ENCODE results near the gene RTTN.
A peak's percentile ranks its signal among the peaks of the same experiment; 100 is the strongest.

RTTN gene

DNA sequence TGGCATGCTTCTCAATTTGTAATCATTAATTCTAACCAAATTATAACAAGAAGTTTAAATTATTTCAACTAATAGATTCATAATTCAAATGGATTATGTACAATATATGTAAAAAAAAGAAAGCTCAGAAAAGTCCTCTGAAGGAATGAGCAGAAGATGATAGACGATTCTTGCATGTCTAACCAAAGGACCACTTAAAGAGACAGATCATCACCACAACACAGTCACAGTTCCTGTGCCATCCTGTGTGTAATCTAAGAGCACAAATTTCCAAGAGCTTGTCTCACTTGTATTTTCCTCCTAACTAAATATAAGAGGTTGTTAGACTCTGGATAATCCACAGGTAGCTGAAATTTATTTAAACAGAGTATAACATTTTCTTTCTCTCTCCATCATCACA, 135.5 kb downstream of the RTTN start:
- no peak for DNase-seq

DNA sequence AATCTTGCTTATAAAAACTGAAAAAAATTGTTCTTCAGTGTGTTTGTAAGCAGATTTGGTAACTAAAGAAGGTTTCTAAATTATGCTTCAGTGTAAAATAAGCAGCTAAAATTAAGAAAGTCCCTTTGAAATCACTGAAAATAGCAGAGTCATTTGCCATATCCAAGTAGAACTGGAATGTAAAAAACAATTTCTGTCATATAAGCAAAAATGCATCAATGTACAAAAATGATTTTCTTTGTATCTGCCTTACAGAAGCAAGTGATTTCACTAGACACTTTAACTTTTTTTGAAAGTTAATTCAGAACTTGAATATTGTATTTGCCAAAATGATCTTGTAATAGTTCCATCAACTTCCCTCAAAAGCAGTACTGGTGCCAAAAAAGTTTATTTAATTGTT, 136.1 kb downstream of the RTTN start:
- DNase-seq = no peak

DNA sequence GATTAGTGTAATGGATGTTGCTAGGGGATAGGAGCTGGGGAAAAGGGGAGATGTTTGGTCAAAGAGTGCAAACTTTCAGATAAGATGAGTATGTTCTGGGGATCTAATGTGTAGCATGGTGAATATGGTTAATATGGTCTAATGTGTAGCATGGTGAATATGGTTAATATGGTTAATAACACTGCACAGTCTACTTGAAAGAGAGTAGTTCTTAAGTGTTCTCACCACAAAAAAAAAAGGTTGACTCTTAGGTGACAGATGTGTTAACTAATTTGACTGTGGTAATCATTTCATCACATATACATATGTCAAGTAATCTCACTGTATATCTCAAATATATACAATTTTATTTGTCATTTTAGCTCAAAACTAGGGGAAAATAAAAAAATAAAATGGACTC, 136.5 kb downstream of the RTTN start:
- DNase-seq = no peak

DNA sequence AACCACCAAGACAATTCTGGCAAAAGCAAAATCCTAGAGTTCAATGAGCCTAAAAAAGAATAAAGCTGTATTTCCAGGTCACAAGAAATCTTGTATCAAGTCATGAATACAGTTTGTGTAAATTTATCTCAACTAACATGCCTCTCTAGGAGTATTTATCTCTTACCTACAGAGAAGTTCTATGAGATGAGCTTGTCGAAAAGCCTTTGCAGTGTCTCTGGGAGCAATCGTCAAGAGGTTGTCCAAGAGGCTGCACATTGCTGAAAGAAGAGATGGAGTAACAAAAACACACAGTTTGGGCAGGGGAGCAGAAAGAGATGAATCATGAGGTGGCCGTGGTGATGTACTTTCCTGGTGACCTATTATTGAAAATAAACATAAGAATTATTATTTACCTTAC, 145.8 kb downstream of the RTTN start:
- DNase-seq = no peak

DNA sequence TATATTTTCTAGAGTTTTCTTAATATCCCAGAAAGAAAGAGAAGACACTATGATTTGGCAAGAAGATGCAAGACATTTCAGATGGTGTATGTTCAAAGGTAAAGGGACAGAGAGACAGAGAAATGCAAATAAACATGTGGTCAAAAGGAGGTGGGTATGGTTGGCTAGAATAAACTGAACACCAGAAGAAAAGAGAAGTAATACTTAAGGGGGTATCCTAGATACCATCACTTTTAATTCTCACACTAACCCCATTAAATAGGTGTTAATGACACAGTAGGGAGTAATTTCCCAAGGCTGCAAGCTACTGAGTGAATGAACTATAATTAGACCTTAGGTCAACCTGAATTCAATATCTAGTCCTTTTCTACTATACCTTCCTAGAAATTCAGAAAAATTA, 146.6 kb downstream of the RTTN start:
- no peak for DNase-seq

DNA sequence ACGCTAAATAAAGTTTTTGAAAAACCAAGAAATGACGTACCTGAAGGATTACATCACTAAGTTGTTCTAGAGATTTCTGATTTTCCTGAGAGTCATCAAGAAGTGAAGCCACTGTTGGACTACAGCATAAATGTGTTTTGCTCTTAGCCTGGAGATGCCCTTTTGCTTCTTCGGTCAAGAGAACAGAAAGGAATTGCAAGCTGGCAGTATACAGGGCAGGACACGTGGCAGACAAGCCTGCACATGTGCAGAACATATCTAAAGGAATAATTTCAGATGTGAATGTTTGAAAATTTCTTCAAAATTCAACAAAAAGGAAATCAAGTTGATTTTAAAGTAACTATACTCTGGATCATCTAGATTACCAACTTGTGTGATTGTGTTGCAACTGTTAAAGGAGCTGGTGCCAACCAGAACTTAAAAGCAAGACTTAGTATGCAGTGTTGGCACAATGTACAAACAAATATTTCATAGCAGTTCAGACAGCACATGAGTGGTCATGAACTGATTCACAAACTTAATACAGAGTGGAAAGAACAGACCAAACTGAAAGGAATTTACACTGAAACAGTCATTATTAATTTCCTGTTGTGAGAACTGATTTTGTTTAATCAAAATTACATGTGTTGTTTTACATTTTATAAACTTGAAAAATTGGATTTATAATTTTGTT, 157.4 kb downstream of the RTTN start:
- DNase-seq = no peak

DNA sequence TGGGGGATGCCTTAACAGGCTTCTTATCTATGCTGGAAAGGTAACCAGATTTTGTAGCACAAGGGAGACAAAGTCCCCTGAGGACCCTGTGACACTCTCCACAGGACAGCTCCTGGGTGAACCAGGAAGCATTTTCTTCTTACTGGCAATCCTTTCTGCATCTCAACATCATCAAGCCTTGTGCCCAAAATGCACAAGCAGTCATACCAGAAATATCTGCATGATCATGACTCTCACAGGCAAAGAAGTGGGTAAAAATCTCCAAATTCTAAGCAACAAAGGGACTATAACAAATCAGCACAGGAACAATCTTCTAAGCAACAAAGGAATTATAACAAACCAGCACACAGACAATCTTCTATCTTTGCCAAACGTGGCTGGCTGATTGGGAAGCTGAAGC, 158.7 kb downstream of the RTTN start:
- DNase-seq = no peak

DNA sequence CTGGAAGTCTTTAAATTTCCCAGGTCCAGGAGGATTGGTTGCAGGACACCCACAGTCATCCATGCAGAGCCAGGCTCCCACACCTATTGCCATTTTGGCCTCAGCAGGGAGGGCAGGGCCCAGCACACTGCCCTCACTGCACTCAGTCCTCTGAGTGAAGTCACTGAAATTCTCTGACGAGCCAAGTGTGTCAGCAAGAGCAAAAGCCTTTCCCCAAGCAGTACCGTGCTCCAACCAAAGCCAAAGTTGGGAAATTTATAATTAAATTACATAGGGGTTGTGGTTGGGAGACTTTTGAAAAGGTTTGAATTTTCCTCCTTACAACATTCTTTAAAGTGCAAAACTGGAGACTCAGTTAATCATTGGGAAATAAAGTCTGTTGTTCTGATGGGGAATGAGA, 159.3 kb downstream of the RTTN start:
- no peak for DNase-seq

DNA sequence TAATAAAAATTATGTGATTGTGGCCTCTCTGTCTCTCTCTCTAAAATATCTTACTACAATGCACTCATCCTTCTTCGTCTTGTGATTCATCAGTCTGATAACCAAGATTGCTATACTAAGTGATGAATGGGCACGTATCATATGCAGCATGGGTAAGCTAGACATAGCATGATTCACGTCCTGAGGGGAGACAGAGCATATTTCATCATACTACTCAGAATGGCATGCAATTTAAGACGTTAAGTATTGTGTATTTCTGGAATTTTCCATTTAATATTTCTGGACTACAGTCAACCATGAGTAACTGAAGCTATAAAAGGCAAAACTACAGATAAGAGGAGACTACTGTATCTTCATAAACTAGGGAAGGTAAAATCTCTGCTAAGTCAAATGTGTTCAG, 160.9 kb downstream of the RTTN start:
- peak; percentile 13 for DNase-seq

DNA sequence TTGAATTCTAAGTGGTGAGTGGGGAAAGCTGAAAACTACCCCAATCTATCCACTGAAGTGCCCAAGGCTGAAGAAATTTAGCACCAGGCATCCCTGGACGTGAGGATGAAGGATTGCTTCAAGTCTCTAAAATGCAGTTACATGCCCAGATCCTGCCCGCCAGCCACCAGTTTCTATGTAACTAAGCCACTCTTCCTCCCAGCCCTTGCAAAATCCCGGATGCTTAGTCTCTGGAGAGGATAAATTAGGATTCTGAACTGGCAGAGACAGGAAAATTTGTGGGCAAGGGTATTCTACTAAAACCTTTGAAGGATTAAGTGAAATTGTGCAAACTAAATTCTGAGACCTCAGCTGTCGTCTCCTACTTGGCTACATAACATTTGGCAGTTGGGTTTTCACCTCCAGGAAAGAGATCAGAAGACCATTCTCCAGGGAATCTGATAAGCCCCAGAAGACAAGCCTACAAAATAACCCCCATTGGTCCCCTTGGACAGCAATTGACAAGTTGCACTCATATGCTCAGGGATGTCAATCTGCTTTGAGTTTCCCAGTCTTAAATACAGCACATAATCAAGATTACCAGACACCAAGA, 163.9 kb downstream of the RTTN start:
- no peak for DNase-seq

DNA sequence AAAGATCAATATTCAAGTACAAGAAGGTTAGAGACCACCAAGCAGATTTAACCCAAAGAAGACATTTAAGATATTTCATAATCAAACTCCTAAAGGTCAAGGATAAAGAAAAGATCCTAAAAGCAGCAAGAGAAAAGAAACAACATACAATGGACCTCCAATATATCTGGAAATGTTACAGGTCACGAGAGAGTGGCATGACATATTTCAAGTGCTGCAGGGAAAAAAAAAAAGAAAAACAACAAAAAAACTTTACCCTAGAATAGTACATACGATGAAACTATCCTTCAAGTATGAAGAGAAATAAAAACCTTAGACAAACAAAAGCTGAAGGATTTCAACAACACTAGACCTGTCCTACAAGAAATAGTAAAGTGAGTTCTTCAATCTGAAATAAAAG, 166.3 kb downstream of the RTTN start:
- DNase-seq = no peak

DNA sequence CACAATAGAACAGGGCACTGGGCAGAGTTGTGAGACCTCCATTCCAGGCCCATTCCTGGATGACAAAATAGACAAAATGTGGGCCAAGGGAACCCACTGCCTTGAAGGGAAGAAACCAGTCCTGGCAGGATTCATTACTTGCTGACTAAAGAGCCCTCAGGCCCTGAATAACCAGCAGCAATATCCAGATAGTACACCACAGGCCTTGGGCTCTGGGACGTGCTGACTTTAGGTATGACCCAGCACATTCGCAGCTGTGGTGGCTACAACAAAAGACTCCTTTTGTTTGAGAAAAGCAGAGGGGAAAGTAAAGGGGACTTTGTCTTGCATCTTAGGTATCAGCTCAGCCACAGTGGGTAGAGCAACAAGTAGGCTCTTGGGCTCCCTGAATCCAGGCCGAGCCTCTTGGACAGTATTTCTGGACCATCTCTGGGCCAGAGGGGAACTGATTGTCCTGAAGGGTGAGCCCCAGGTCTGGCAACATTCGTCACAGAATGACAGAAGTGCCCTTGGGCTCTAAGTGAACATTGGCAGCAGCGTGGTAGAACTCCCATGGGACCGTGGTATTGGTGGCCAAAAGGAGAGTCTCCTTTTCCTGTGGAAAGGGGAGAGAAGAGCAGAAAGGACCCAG, 167.9 kb downstream of the RTTN start:
- DNase-seq = no peak

DNA sequence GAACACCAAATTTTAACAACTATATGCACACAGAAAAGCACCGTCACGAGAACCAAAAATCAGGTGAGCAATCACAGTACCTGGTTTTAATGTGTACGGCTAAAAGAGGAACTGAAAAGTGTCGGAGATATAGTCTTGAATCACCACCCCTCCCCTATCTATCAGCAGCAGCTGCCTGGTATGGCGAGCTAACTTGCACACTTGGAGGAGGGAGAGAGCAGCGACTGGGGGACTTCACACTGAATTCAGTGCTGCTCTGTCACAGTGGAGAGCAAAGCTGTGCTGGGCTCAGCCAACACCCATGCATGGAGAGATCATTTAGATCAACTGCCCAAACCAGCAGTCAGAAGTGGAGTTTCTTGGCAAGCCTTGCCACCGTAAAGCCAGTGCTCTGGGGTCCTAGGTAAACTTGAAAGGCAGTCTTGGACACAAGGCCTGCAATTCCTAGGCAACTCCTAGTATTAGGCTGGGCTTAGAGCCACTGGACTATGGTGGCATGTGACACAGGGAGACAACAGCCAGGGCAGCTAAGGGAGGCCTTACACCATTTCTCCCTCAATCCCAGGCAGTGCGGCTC, 168.6 kb downstream of the RTTN start:
- DNase-seq = no peak

DNA sequence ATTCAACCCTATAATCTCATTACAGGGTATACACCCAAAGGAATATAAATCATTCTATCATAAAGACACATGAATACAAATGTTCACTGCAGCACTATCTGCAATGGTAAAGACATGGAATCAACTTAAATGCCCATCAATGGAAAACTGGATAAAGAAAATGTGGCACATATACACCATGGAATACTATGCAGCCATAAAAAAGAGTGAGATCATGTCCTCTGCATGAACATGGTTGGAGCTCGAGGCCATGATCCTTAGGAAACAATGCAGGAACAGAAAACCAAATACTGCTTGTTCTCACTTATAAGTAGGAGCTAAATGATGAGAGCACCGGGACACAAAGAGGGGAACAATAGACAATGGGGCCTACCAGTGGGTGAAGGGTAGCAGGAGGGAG, 169.3 kb downstream of the RTTN start:
- no peak for DNase-seq

DNA sequence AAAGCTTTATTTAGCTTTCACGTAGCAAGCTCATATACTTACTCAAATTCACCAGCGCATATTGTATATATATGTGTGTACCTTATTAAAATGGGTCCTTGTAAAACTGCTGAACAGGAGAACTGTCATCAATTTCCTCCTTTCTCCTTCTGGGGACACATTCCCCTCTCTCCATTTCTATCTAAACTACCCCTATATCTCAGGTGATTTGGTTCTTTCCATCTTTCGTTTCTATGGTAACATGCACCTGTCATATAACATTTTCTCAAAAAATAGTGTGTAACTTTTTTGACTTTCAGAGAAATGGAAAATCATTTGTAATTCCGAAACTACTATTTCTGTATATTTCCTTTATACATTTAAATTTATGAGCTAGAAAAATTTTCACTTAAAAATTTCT, 174.3 kb downstream of the RTTN start:
- no peak for DNase-seq

DNA sequence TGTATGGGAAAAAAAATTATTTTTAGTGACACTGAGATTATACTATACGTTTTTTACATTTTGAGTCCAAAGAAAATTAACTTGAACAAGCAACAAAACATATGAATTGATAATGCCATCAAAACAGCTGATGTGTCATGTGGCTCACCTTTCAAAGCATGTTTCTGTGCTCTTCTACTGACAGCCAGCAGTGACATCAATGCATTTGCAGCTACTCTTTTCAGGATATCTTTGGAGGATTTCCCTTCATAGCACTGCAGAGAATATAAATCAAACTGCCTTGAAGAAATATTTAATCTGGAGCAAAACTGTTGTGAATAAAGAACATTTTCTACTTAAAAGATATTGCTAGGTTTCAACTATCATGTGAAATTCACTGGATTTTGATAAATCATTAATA, 174.8 kb downstream of the RTTN start:
- no peak for DNase-seq

DNA sequence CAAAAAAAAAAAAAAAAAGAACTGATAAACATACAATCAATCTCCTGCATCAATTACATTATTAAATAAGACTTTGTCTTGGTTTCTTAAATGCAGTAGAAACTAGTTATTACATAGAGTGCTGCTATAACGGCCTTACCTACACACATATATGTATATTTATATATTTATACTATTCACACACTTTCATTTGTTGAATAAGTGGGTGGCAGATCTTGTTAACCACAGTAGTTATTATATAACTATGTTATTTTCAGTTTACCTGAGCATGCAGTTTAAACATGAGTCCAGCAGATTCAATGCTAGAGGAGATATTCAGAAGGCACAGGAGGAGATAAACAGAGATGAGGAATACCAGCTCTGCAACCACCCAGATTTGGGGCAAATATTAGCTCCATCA, 176.3 kb downstream of the RTTN start:
- DNase-seq = no peak

DNA sequence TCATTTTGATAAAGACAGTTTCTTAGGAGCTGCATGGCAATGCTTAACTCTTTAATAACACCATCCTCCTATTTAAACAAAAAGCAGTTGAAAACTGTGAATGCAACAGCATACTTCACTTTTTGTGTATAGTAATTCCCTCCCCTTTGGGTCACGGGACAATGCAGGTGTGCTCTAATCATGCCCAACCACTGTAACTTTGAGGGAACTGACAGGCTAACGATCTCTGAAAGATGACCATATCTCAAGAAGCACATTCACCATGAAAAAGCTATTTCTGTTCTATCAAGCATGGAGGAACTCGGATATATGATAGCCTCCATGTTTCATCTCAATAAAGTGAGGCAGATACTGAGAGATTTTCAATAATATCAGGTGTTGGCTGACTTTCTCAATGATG, 176.8 kb downstream of the RTTN start:
- no peak for DNase-seq

DNA sequence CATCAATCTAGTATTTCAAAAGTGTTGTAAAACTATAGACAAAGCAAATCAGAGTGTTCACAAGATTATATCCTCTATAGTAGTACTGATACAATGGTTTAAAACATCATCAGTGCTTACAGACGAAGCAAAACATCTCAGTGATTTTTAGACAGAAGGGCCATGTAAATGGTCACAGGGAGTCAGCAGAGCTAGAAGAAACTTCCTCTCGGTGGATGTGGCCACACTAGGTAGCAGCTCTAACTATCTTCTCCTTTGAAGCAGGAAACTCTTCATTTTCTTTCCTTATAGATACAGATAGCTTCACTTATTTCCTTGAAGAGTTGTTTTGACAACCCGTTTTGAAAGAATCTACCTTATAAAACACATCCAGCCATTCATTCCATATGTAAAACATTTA, 177.4 kb downstream of the RTTN start:
- DNase-seq = no peak

DNA sequence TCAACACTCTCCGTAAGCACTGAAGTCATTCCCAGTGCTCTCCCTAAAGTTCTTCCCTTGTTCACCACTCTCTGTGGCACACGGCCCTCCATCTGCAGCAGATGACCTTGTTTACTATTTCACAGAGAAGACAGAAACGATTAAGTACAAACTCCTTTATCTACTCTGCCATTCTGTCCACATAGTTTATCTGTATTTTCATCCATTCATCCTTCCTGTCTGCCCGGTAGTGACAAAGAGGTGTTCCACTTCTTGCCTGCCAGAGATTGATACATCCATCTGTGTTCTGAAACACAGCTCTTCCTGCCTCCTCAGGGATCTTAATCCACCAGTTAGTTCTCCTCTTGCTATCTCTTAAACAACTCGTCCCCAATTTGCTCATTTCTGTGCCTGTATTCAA, 179.9 kb downstream of the RTTN start:
- DNase-seq = no peak

DNA sequence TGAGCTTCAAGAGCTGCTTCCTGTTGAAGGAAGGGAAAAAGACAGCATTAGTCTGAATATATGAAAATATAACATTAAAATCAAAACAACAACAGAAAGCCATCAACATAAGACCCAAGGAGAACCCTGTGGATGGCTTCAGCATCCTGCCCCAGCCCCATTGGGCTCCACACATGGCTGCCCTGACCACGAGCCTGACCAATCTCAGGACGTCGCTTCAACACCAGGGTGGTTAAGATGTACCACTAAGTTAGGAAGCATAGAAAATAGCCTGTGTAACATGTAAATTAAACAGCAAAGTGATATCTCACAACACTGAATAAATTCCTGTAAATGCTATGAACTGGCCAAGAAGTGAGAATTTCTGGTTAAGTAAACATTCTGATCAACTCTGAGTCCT, 180.7 kb downstream of the RTTN start:
- DNase-seq = peak; percentile 5

DNA sequence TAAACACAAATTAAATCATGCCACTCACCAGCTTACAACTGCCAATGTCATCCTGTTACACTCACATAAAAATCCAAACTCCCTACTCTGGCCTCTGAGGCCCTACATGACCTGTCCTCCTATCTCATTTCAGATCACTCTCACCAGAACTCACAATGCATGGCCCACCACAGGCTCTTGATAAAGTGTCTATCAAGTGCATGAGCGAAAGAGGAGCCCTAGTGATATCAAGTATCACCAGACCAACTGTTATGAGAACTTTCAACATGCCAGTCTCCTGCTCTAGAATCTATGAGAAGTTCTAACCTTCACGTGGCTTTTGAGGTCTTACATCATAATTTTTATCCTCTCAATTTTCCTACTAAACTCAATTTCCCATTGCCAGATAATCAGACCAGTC, 181.4 kb downstream of the RTTN start:
- no peak for DNase-seq

DNA sequence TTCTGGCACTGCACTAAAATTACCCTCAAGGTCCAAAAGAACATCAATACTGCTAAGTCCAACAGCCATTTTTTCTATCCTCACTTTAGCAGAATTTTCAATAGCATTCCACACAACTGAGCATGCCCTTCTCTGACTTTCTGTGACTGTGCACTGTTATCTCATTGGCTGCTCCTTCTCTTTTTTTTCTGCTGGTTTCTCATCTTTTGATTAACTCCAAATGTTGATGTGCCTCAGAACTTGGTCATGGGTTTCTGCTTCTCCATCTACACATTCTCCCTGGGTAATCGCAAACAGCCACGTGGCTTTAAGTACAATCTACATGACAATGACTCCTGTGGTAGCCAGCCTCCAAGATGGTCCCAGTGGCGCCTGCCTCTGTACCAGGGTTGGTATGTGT, 182.9 kb downstream of the RTTN start:
- DNase-seq = no peak

DNA sequence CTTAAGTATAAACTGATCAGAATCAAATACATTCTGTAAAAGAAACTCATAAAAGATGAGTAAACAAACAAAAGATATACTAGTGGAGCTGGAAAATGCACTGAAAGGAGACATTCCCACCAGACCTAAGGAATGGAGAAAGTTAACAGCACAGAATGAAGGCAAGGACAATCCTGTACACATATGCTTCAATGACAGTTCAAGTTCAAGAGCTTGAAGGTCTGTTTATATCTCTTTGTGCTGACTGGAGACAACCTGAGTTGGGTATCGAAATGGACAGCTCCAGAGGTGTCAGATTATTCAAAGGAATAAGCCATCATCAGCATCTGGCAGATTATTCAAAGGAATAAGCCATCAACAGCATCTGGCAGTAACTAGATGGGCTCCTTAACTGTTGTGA, 184.0 kb downstream of the RTTN start:
- no peak for DNase-seq

DNA sequence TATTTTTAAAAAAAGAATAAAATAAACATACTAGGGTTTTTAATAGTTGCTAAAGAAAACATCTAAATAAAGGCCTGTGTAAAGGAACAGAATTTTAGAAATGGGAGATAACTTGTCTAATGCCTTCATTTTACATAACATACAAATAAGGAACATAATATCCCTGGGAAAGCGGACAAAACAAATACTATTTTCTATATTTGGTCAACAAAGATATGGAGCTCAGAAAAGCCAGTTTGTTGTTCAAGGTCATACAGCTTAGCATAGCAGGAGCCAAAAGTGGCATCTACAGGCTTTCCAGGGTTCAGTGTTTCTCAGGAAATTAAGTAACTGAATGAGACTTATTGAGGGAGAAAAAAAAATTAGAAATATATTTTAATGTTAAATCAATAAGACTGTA, 184.4 kb downstream of the RTTN start:
- DNase-seq = no peak

All from activated CD4-positive, alpha-beta T cell treated with anti-CD3 and anti-CD28 coated beads, Interleukin-10, Interleukin-2, amounts not matched to agents 100 ng/mL and 50 ng/mL, durations not matched to agents 16 hours and 8 hours (primary cell).